Esophagus squamous epithelium (tissue), 5 donors: Measurements from ENCODE around the gene AIF1L. TPM values are rescaled to one million over a fixed set of nuclear protein-coding genes. Genes with fewer than 3 reads are reported as not detected.

ENCODE experiments used
- DNase-seq: peaks from one replicate; lab custom pipeline; 2025; lab: John Stamatoyannopoulos, UW
- H3K27ac ChIP-seq, 4 donors: fragments of 200-600 bp; sonication (generic); one replicate each; pipeline ENCODE4 v1.5.1; 2016 to 2019; ENCODE audit warnings: mild to moderate bottlenecking in 1 of 4
- H3K27me3 ChIP-seq, 4 donors: fragments of 200-600 bp; sonication (generic); 1 replicate in 3 of 4; 2 replicates in 1 of 4; pipeline versions ENCODE4 v1.5.1 to v1.6.0; 2017 to 2021; ENCODE audit warnings: antibody characterized with exemption in 1 of 4
- H3K36me3 ChIP-seq, 3 donors: fragments of 200-600 bp; sonication (generic); one replicate each; pipeline ENCODE4 v1.5.1; 2016 to 2019
- H3K4me1 ChIP-seq, 3 donors: fragments of 200-600 bp; sonication (generic); one replicate each; pipeline ENCODE4 v1.5.1; 2017 to 2019
- H3K4me3 ChIP-seq, 4 donors: fragments of 200-600 bp; sonication (generic); 1 replicate in 3 of 4; 2 replicates in 1 of 4; pipeline ENCODE4 v1.5.1; 2016 to 2019; ENCODE audit warnings: mild to moderate bottlenecking in 2 of 4, moderate library complexity in 1 of 4
- H3K9me3 ChIP-seq, 3 donors: fragments of 200-600 bp; sonication (generic); one replicate each; pipeline ENCODE4 v1.5.1; 2016 to 2019
- POLR2A ChIP-seq, 4 donors: fragments of 450-650 bp; IDR thresholded peaks; one replicate each; pipeline ENCODE4 v1.6.1; 2017; ENCODE audit warnings: antibody characterized with exemption in 4 of 4, mild to moderate bottlenecking in 4 of 4, moderate library complexity in 3 of 4
- WGBS, 2 donors: methylation state at CpG; one replicate each; pipeline ENCODE4 v1.1.5; 2018; 5-methylcytosine and 5-hydroxymethylcytosine counted together
- intact Hi-C: fragments of 100-400 bp; cut with DNase I; formaldehyde crosslinking; loops from one replicate; pipeline ENCODE4 v1.15.0; 2022
- total RNA-seq, 4 donors: library from RNA; depleted of rRNA; stranded (reverse); fragments of >200 nt; gene quantifications; one replicate each; pipeline ENCODE4 v1.1.0, GENCODE V29; 2016
- TF ChIP-seq, protein P1 (sequence below), 6 experiments: fragments of 450-650 bp in 4 of 6; fragments of 200-600 bp in 2 of 6; sonication (generic) in 2 of 6; IDR thresholded peaks; one replicate each; pipeline ENCODE4 v1.5.1; 2016 to 2019; ENCODE audit warnings: antibody characterized with exemption in 6 of 6, mild to moderate bottlenecking in 4 of 6, moderate library complexity in 4 of 6
- donor health status: DM: yes; HTN: yes; CAD: no.

AIF1L gene
- total RNA-seq, 4 donors from 2014 or later, result 30.4 to 71.6 (median 38.3) TPM

DNA sequence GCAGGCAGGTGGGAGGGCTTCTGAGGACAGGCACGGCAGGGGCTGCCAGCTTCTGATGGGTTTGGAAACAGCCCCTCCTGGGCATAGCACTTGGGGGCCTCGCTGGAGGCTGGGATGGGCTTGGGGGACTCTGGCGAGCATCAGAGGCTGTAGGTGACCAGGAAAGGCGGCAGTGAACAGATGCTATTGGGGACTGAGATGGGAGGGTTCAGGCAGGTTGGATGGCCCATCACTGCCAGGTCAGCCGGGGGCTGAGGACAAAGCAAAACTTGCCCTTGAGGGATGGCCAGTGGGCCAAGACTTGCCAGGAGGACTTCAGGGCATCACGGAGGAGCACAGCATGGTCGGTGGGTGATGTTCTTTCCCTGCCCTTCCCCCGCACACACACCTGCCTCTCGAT, 6.7 kb downstream of the AIF1L start:
- no peak for DNase-seq
- Histone ChIP-seq H3K9me3 (no peaks in the 10 kb centered on the region), H3K27ac (no peak overlapping the region), H3K27me3 (peaks cover 0 to 4% (median 0%) of the 10 kb centered on the region in 4 donors), H3K36me3 (peaks cover 0 to 10% (median 0%) of the 10 kb centered on the region in 3 donors), H3K4me3 (no peak overlapping the region), H3K4me1 (peaks cover 0 to 28% (median 0%) of the 10 kb centered on the region in 3 donors)
- no peak for TF ChIP-seq POLR2A (IDR thresholded peaks at IDR 0.05)
- TF ChIP-seq, protein P1, sequence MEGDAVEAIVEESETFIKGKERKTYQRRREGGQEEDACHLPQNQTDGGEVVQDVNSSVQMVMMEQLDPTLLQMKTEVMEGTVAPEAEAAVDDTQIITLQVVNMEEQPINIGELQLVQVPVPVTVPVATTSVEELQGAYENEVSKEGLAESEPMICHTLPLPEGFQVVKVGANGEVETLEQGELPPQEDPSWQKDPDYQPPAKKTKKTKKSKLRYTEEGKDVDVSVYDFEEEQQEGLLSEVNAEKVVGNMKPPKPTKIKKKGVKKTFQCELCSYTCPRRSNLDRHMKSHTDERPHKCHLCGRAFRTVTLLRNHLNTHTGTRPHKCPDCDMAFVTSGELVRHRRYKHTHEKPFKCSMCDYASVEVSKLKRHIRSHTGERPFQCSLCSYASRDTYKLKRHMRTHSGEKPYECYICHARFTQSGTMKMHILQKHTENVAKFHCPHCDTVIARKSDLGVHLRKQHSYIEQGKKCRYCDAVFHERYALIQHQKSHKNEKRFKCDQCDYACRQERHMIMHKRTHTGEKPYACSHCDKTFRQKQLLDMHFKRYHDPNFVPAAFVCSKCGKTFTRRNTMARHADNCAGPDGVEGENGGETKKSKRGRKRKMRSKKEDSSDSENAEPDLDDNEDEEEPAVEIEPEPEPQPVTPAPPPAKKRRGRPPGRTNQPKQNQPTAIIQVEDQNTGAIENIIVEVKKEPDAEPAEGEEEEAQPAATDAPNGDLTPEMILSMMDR (IDR thresholded peaks at IDR 0.05), result no peak
- WGBS, 2 donors, result 73 to 84% methylated on average over 8 of the region's 9 CpGs
- intact Hi-C loops, result no loop called here

DNA sequence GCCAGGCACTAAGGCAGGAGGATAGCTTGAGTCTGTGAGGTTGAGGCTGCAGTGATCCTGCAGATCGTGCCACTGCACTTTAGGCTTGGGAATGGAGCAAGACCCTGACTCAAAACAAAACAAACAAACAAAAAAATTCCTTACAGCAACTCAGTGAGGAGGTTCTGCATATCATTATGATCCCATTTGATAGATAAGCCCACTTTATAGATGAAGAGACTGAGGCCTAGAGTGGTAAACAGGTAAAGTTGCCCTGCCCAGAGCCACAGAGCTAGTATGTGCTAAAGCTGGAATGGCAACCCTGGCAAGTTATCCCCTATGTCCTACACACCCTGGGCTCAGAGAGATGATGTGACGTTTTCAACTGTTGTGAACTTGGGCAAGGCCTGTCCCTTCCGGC, 7.2 kb downstream of the AIF1L start:
- Histone ChIP-seq H3K27me3 (no peaks in the 10 kb centered on the region), H3K36me3 (peaks cover 0 to 10% (median 0%) of the 10 kb centered on the region in 3 donors), H3K4me1 (peaks cover 0 to 24% (median 0%) of the 10 kb centered on the region in 3 donors), H3K9me3 (no peaks in the 10 kb centered on the region), H3K27ac (no peak overlapping the region), H3K4me3 (no peak overlapping the region)
- DNase-seq, result no peak
- TF ChIP-seq POLR2A (IDR thresholded peaks at IDR 0.05), result no peak
- TF ChIP-seq, protein P1 (IDR thresholded peaks at IDR 0.05), result no peak
- intact Hi-C loops, result no loop called here
- WGBS, 2 donors, result 70 to 82% methylated on average over 2 to 3 of the region's 3 CpGs

DNA sequence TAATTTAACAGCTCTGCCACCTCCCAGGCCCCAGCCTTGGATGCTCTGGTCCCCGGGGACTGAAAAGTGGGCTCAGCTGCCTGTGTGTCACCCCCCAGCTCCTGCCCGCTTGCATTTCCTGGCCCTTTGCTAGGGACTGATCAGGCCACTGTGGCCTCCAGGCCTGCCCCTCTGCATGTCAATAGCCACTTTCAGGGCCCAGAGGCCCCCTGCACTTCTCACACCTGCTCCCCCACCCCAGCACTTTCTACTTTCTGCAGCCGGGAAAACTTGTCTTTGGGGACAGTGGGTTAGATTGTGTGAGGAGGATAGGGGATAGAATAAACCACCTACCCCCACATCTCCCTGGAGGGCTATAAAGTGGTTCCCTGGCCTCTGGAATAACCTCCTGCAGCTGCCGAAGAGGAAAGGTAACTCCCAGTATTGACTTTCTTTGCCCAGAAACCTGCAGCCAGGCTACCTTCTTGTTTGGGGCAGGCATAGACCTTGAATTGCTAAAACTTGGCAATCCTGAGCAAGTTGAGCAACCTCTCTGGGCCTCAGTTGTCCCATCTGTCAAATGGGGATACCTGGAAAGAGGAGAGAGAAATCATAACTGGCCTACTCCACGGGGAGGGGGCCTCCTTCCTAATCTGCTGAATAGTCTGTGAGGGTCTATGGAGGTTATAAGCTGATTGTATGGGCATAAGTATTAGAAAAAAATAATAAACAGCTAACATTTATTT, 7.8 kb downstream of the AIF1L start:
- Histone ChIP-seq H3K4me1 (peaks cover 0 to 18% (median 0%) of the 10 kb centered on the region in 3 donors), H3K36me3 (peaks cover 0 to 10% (median 0%) of the 10 kb centered on the region in 3 donors), H3K27me3 (no peaks in the 10 kb centered on the region), H3K9me3 (no peaks in the 10 kb centered on the region), H3K27ac (no peak overlapping the region), H3K4me3 (no peak overlapping the region)
- TF ChIP-seq POLR2A (IDR thresholded peaks at IDR 0.05), result no peak
- TF ChIP-seq, protein P1 (IDR thresholded peaks at IDR 0.05), result no peak
- DNase-seq, result no peak
- 65 to 66% methylated on average over 2 to 3 of the region's 5 CpGs for WGBS, 2 donors
- intact Hi-C loops, result no loop called here

DNA sequence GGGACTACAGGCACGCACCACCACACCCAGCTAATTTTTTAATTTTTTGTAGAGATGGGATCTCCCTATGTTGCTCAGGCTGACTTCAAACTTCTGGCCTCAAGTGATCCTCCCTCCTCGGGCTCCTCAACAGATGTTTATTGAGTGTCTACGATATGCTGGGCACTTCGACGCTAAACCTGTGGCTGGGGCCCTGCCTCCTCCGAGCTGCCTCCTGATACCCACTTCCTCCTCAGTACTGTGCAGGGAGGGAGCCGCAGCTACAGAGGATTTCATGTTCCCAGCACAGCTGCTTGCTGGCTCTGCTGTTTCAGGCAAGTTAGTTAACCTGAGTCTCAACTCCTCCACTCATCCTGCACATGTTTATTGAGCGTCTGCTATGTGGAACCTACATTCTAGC, 9.6 kb downstream of the AIF1L start:
- no peak for TF ChIP-seq POLR2A (IDR thresholded peaks at IDR 0.05)
- TF ChIP-seq, protein P1 (IDR thresholded peaks at IDR 0.05), result no peak
- intact Hi-C loops, result no loop called here
- no peak overlapping the region for H3K27ac ChIP-seq
- H3K27me3 ChIP-seq, result no peaks in the 10 kb centered on the region
- H3K4me3 ChIP-seq, result no peak overlapping the region
- H3K36me3 ChIP-seq, result peaks cover 0 to 10% (median 0%) of the 10 kb centered on the region in 3 donors
- WGBS, 2 donors, result 83 to 90% methylated on average over 4 to 8 of the region's 8 CpGs
- H3K4me1 ChIP-seq, result peaks cover 0 to 16% (median 0%) of the 10 kb centered on the region in 3 donors
- DNase-seq, result no peak
- no peaks in the 10 kb centered on the region for H3K9me3 ChIP-seq

DNA sequence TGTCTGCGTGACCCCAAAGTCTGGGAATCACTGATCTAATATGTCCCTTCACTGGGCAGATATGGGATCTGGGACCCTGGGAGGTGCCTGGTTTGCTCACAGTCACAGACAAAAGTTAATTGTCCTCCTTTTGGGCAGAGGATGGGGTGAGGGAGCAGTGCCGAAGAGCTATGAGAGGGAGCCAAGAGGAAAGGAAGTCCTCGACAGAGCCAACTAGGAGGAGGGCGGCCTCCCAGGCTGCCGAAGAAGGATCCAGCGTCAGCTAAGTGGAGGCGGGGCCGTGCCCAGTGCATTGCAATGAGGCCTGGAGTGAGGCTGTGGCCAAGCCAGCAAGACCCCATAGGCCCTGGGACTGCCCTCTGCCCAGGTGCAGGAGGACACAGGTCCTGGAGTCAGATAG, 11.4 kb downstream of the AIF1L start:
- no peak for DNase-seq
- TF ChIP-seq POLR2A (IDR thresholded peaks at IDR 0.05), result no peak
- TF ChIP-seq, protein P1 (IDR thresholded peaks at IDR 0.05), result no peak
- peaks cover 0 to 10% (median 0%) of the 10 kb centered on the region in 3 donors for H3K36me3 ChIP-seq
- H3K27me3 ChIP-seq, result no peaks in the 10 kb centered on the region
- H3K4me1 ChIP-seq, result peaks cover 0 to 13% (median 0%) of the 10 kb centered on the region in 3 donors
- intact Hi-C loops, result no loop called here
- no peak overlapping the region for H3K4me3 ChIP-seq
- no peak overlapping the region for H3K27ac ChIP-seq
- H3K9me3 ChIP-seq, result no peaks in the 10 kb centered on the region
- WGBS, 2 donors, result 71 to 79% methylated on average over 5 to 8 of the region's 8 CpGs
